ENCODE results near the gene PRKAR2A.

GRCh38 chr3:48847053-48847503 lies 596 bp downstream of the PRKAR2A start:
- TF ChIP-seq ZNF133 (CRISPR knock-in tag; IDR thresholded peaks at IDR 0.05): no peak
- TF ChIP-seq JUND (IDR thresholded peaks at IDR 0.05; ENCODE audit: borderline replicate concordance, low read depth, low read length): no peak
- TF ChIP-seq JUND (tag; IDR thresholded peaks at IDR 0.05; ENCODE audit: borderline replicate concordance, low read depth, low read length): no peak
- no peak for TF ChIP-seq ZMIZ1 (IDR thresholded peaks at IDR 0.05; ENCODE audit: low read depth in 2 of 2, low read length in 2 of 2)
- no peak for TF ChIP-seq E4F1 (CRISPR knock-in tag; IDR thresholded peaks at IDR 0.05; ENCODE audit: borderline replicate concordance)
- TF ChIP-seq HDAC2 (IDR thresholded peaks at IDR 0.05): peak; percentile 43; the same call in 1 of the 2 replicates
- TF ChIP-seq YY1 (IDR thresholded peaks at IDR 0.05; ENCODE audit: borderline replicate concordance in 1 of 3, control insufficient read depth in 1 of 3, extremely low read depth in 1 of 3, insufficient read depth in 3 of 3, insufficient read length in 1 of 3, insufficient replicate concordance in 2 of 3, low read depth in 1 of 3, low read length in 2 of 3): no peak
- no peak for TF ChIP-seq RAD21 (CRISPR knock-in tag; conservative IDR thresholded peaks at IDR 0.05 in 1 of 2, IDR thresholded peaks at IDR 0.05 in 1 of 2)
- TF ChIP-seq ATF3 (IDR thresholded peaks at IDR 0.05): no peak
- TF ChIP-seq ATF3 (CRISPR knock-in tag; conservative IDR thresholded peaks at IDR 0.05): no peak
- TF ChIP-seq FOXK2 (conservative IDR thresholded peaks at IDR 0.05 in 1 of 2, IDR thresholded peaks at IDR 0.05 in 1 of 2; ENCODE audit: low read depth in 2 of 2): no peak

Data from K562 (cell line).